Measurements from ENCODE around the gene ACTL8. TPM values are rescaled to one million over a fixed set of nuclear protein-coding genes. Genes with fewer than 3 reads are reported as not detected.

ACTL8 gene
- total and polyA plus RNA-seq, 2 of the 4 experiments (the other 2 are of a cell fraction): under 0.01 to 0.07 TPM

DNA sequence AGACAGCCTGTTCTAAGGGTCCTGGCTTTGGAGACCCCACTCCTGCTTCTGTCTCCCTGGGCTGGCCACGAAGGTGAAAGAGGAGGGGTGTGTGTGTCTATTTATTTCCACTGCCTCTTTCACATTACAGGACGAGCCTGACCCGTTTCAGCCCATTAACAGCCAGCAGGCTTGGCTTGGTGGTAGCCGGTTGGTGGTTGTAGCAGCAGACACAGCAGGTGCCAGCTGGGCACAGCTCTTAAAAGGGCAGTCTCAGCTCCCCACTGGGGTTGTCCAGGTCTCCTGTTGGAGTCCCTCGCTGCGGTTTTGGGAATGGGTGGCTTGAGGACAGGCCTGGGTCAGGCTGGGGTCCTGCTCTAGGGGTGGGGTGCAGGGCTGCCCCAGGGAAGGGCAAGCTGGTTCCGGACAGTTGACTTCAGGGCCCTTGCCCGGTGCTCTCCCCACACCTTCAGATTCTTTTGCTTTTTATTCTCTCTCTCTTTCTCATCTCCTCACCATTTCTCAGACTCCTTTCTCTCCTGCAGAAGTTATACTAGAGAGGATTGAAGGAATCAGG is 84.6 kb downstream of the ACTL8 start:
- Histone ChIP-seq H4K91ac (ENCODE audit: insufficient read depth, low read depth, low read length) (no peak overlapping the region), H2BK15ac (ENCODE audit: low read depth, low read length) (no peak overlapping the region), H2BK120ac (ENCODE audit: low read depth, low read length) (no peak overlapping the region), H3K36me3 (ENCODE audit: control insufficient read depth, insufficient read depth, low read length) (no peaks in the 10 kb centered on the region), H2BK20ac (ENCODE audit: low read depth, low read length) (no peak overlapping the region), H2AFZ (replicated peaks; ENCODE audit: low read length, poor library complexity) (no peak overlapping the region), H3K4ac (ENCODE audit: low read depth, low read length) (no peak overlapping the region), H4K8ac (ENCODE audit: low read depth in 2 of 2, low read length in 2 of 2) (no peak overlapping the region), H3K4me3 (ENCODE audit: insufficient read depth, low read depth, low read length) (no peak overlapping the region), H3K18ac (ENCODE audit: low read depth, low read length) (no peak overlapping the region), H3K27me3 (ENCODE audit: control insufficient read depth, insufficient read depth, low read length) (peaks cover 23% of the 10 kb centered on the region; the same call in 1 of the 2 replicates), H4K20me1 (ENCODE audit: insufficient read depth, low read length) (no peaks in the 10 kb centered on the region), H2AK9ac (replicated peaks; ENCODE audit: low read depth, low read length, poor library complexity) (no peak overlapping the region), H3K56ac (ENCODE audit: extremely low read depth, insufficient read depth, low read length) (no peak overlapping the region), H3K23ac (ENCODE audit: low read depth, low read length) (no peak overlapping the region), H3K9me1 (ENCODE audit: insufficient read depth, low read length) (no peaks in the 10 kb centered on the region), H3K9ac (ENCODE audit: low read depth, low read length) (no peak overlapping the region), H3K27ac (ENCODE audit: insufficient read depth, low read length) (no peak overlapping the region), H2AK5ac (ENCODE audit: low read depth, low read length) (no peak overlapping the region), H3K79me1 (ENCODE audit: low read depth in 1 of 2, low read length in 2 of 2) (no peaks in the 10 kb centered on the region), H3K14ac (replicated peaks; ENCODE audit: low read depth, low read length) (no peak overlapping the region), H2BK5ac (ENCODE audit: low read depth, low read length, poor library complexity, severe bottlenecking) (no peak overlapping the region), H3K9me3 (ENCODE audit: control insufficient read depth, insufficient read depth, low read length) (no peaks in the 10 kb centered on the region), H3K4me2 (ENCODE audit: low read depth, low read length) (no peak overlapping the region), H3K4me1 (ENCODE audit: control insufficient read depth, insufficient read depth, low read length) (no peaks in the 10 kb centered on the region), H4K5ac (ENCODE audit: low read depth, low read length) (no peak overlapping the region)
- ATAC-seq (ENCODE audit: low read depth) (no peak), DNase-seq (no peak)
- in situ Hi-C loops (cut with MboI; ENCODE audit: low sequenced_read_pairs) (no loop called here), intact Hi-C loops (cut with micrococcal nuclease) (no loop called here), dilution Hi-C loops (cut with HindIII; ENCODE audit: low sequenced_read_pairs, unreplicated experiment) (no loop called here)
- TF ChIP-seq, protein P1, sequence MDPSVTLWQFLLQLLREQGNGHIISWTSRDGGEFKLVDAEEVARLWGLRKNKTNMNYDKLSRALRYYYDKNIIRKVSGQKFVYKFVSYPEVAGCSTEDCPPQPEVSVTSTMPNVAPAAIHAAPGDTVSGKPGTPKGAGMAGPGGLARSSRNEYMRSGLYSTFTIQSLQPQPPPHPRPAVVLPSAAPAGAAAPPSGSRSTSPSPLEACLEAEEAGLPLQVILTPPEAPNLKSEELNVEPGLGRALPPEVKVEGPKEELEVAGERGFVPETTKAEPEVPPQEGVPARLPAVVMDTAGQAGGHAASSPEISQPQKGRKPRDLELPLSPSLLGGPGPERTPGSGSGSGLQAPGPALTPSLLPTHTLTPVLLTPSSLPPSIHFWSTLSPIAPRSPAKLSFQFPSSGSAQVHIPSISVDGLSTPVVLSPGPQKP (IDR thresholded peaks at IDR 0.05; ENCODE audit: borderline replicate concordance, low read depth, low read length): no peak
- TF ChIP-seq CEBPB (IDR thresholded peaks at IDR 0.05; ENCODE audit: low read depth, low read length) (no peak), CHD1 (IDR thresholded peaks at IDR 0.05; ENCODE audit: low read depth, low read length) (no peak), MXI1 (IDR thresholded peaks at IDR 0.05; ENCODE audit: borderline replicate concordance, low read depth, low read length) (no peak)
- POLR2A ChIA-PET (ENCODE audit: unreplicated experiment): no interaction called here
- no TSS peak for BruUV-seq (replicated peaks)
- CTCF ChIA-PET: no interaction called here
- 50% methylated on average over 2 of the region's 8 CpGs; no CpG with 5 or more reads in 1 of the 2 experiments for WGBS, 2 experiments (ENCODE audit: extremely low coverage in 2 of 2, insufficient read length in 1 of 2)

Data from IMR-90 (cell line).